Transverse colon (tissue), 4 donors: ENCODE data around the gene RAB38. TPM values are rescaled to one million over a fixed set of nuclear protein-coding genes. Genes with fewer than 3 reads are reported as not detected.

Experiments
- DNase-seq: peaks from one replicate; pipeline ENCODE4 v3.0.0-alpha.2; 2019
- H3K27ac ChIP-seq, 4 donors: fragments of 200-600 bp; sonication (generic); 2 replicates each; pipeline ENCODE4 v1.5.1; 2016 to 2018; ENCODE audit warnings: inconsistent platforms in 4 of 4
- H3K27me3 ChIP-seq: fragments of 200-600 bp; sonication (generic); 2 replicates; pipeline ENCODE4 v1.5.1; 2017; ENCODE audit warnings: inconsistent platforms
- H3K36me3 ChIP-seq, 4 donors: fragments of 200-600 bp; sonication (generic); 2 replicates each; pipeline ENCODE4 v1.5.1; 2017 to 2019; ENCODE audit warnings: inconsistent platforms in 4 of 4
- H3K4me1 ChIP-seq, 4 donors: fragments of 200-600 bp; sonication (generic); 2 replicates each; pipeline ENCODE4 v1.5.1; 2017 to 2020; ENCODE audit warnings: inconsistent platforms in 4 of 4
- H3K4me3 ChIP-seq, 4 donors: fragments of 200-600 bp; sonication (generic); 1 replicate in 1 of 4; 2 replicates in 3 of 4; pipeline versions ENCODE4 v1.5.1 to v1.6.1; 2017 to 2019; ENCODE audit warnings: inconsistent platforms in 4 of 4
- H3K9me3 ChIP-seq, 2 donors: fragments of 200-600 bp; sonication (generic); 2 replicates each; pipeline ENCODE4 v1.5.1; 2017 to 2019; ENCODE audit warnings: inconsistent platforms in 2 of 2
- EP300 ChIP-seq: sonication (generic); formaldehyde crosslinking; IDR thresholded peaks from one replicate; pipeline ENCODE4 v1.6.1; 2017; ENCODE audit warnings: antibody characterized with exemption, low read depth
- POLR2A ChIP-seq: fragments of 450-650 bp; IDR thresholded peaks from one replicate; pipeline ENCODE4 v1.6.1; 2016; ENCODE audit warnings: antibody characterized with exemption, mild to moderate bottlenecking, moderate library complexity
- POLR2AphosphoS5 ChIP-seq, 3 donors: sonication (generic); formaldehyde crosslinking; IDR thresholded peaks; one replicate each; pipeline ENCODE4 v1.6.1; 2016; ENCODE audit warnings: antibody characterized with exemption in 3 of 3
- WGBS, 2 donors: methylation state at CpG; one replicate each; pipeline ENCODE4 v1.1.5; 2018; ENCODE audit warnings: low coverage in 1 of 2; 5-methylcytosine and 5-hydroxymethylcytosine counted together
- in situ Hi-C, 4 donors: fragments of 200-750 bp; cut with MboI; loops; one replicate each; pipeline versions ENCODE4 v1.15.0 to v1.15.1; 2017; ENCODE audit warnings: low sequenced_read_pairs in 3 of 4, low pct_ligation_motif_present in 1 of 4, low pct_unique_long_range_greater_than_20kb in 1 of 4
- intact Hi-C: fragments of 100-400 bp; cut with DNase I; formaldehyde crosslinking; loops from one replicate; pipeline ENCODE4 v1.15.1; 2023; ENCODE audit warnings: low total_unique reads
- total RNA-seq, 4 donors: library from RNA; depleted of rRNA; stranded (reverse); fragments of >200 nt; gene quantifications; one replicate each; pipeline ENCODE4 v1.1.0, GENCODE V29; 2016
- TF ChIP-seq, protein P1 (sequence below), 5 experiments: fragments of 200-600 bp in 3 of 5; fragments of 450-650 bp in 2 of 5; sonication (generic) in 3 of 5; IDR thresholded peaks; 1 replicate in 2 of 5; 2 replicates in 3 of 5; pipeline ENCODE4 v1.5.1; 2016 to 2017; ENCODE audit warnings: antibody characterized with exemption in 5 of 5, inconsistent platforms in 3 of 5, mild to moderate bottlenecking in 2 of 5, moderate library complexity in 1 of 5

The RAB38 gene
- total RNA-seq, 4 donors from 2014 or later, result 0.80 to 3.7 (median 1.6) TPM; not detected in 1

DNA sequence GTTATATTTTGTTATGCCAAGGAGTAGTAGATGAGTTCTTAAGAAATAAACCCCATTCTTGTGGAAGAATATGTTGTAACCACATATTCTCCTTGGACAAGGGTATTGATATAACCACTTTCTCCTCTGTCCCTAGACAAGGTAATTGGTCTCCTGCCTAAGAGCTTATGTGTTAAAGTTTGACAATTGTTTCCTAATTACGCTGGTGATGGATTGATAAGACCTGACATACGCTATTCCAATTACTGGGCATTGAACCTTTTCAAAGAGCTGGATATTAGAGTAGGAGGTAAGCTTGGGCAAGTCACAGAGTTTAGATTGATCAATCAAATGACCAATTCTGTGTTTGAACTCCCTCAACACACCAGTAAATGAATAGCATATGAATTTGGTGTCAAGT is 88.9 kb downstream of the RAB38 start:
- Histone ChIP-seq H3K27ac (no peak overlapping the region), H3K4me1 (no peaks in the 10 kb centered on the region), H3K36me3 (no peaks in the 10 kb centered on the region), H3K27me3 (no peaks in the 10 kb centered on the region), H3K9me3 (no peaks in the 10 kb centered on the region), H3K4me3 (no peak overlapping the region)
- 72 to 88% methylated on average over 2 of the region's 2 CpGs for WGBS, 2 donors
- intact Hi-C loops (no loop called here), in situ Hi-C loops (no loop called here)
- TF ChIP-seq EP300 (no peak), POLR2A (no peak), POLR2AphosphoS5 (IDR thresholded peaks at IDR 0.05) (no peak)
- TF ChIP-seq, protein P1, sequence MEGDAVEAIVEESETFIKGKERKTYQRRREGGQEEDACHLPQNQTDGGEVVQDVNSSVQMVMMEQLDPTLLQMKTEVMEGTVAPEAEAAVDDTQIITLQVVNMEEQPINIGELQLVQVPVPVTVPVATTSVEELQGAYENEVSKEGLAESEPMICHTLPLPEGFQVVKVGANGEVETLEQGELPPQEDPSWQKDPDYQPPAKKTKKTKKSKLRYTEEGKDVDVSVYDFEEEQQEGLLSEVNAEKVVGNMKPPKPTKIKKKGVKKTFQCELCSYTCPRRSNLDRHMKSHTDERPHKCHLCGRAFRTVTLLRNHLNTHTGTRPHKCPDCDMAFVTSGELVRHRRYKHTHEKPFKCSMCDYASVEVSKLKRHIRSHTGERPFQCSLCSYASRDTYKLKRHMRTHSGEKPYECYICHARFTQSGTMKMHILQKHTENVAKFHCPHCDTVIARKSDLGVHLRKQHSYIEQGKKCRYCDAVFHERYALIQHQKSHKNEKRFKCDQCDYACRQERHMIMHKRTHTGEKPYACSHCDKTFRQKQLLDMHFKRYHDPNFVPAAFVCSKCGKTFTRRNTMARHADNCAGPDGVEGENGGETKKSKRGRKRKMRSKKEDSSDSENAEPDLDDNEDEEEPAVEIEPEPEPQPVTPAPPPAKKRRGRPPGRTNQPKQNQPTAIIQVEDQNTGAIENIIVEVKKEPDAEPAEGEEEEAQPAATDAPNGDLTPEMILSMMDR (IDR thresholded peaks at IDR 0.05), result no peak
- DNase-seq, result no peak

DNA sequence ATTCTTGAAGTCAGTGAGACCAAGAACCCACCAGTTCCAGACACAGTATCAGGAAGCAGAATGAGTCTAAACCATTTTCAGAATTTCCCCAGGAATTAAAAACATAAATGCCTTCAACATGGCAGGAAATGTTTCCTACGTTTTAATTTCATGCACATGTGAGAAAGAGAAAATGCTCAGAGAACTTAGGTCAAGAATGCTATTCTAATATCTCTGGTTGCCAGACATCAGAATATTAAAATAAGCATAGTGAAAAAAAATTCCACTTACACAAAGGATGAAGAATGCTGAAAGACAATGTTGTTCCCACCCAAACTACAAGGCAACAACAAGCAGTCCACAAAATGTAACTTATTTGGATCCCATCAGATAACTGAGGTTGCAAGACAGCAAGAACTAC is 104.8 kb downstream of the RAB38 start:
- Histone ChIP-seq H3K4me1 (no peaks in the 10 kb centered on the region), H3K27ac (no peak overlapping the region), H3K36me3 (no peaks in the 10 kb centered on the region), H3K27me3 (no peaks in the 10 kb centered on the region), H3K4me3 (no peak overlapping the region), H3K9me3 (no peaks in the 10 kb centered on the region)
- DNase-seq, result no peak
- WGBS, 2 donors, result 67 to 73% methylated on average over 1 of the region's 1 CpG
- TF ChIP-seq POLR2A (no peak), POLR2AphosphoS5 (IDR thresholded peaks at IDR 0.05) (no peak), EP300 (no peak)
- TF ChIP-seq, protein P1 (IDR thresholded peaks at IDR 0.05), result no peak
- intact Hi-C loops, result no loop called here
- in situ Hi-C loops, result no loop called here

DNA sequence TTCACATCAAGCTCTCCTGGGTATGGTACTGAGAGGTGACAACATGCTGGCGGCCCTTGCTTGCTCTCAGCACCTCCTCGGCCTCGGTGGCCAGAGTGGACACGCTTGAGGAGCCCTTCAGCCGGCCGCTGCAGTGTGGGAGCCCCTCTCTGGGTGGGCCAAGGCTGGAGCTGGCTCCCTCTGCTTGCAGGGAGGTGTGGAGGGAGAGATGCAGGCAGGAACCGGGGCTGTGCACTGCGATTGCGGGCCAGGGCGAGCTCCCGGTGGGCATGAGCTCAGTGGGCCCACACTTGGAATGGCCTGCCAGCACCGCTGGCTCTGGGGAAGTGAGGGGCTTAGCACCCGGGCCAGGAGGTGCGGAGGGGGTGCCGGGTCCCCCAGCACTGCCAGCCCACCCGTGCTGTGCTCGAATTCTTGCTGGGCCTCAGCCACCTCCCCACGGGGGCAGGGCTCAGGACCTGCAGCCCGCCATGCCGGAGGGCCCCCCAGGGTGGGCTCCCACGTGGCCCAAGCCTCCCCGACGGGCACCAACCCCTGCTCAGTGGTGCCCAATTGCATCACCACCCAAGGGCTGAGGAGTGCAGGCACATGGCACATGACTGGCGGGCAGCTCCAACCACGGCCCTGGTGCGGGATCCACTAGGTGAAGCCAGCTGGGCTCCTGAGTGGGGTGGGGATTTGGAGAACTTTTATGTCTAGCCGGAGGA is 106.2 kb downstream of the RAB38 start:
- in situ Hi-C loops, result no loop called here

DNA sequence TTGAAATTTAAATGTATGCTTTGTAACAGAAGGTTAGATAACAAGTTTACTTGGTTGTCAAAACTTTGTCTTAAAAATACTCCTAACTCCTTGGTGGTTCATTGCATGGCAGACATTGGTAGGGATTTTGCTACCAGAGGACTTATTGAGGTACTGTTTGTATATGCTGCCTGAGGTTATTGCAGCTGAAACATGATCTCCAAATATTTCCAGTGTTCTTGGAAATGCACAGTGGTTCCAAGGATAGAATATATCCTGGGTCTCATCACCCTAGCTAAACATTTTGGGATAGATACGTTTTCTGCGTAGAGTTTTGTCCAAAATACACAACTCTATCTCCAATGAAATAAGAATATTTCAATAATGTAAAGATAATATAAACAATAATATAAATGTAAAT is 109.2 kb downstream of the RAB38 start:
- no peak overlapping the region for H3K4me3 ChIP-seq
- intact Hi-C loops, result no loop called here
- no peaks in the 10 kb centered on the region for H3K4me1 ChIP-seq
- no peak overlapping the region for H3K27ac ChIP-seq
- in situ Hi-C loops, result no loop called here
- H3K27me3 ChIP-seq, result no peaks in the 10 kb centered on the region
- WGBS, 2 donors, result 68 to 80% methylated on average over 2 of the region's 2 CpGs
- no peaks in the 10 kb centered on the region for H3K36me3 ChIP-seq
- no peak for DNase-seq
- TF ChIP-seq POLR2AphosphoS5 (IDR thresholded peaks at IDR 0.05) (no peak), EP300 (no peak), POLR2A (no peak)
- TF ChIP-seq, protein P1 (IDR thresholded peaks at IDR 0.05), result no peak
- H3K9me3 ChIP-seq, result no peaks in the 10 kb centered on the region

More for the DNA sequence above, 106.2 kb downstream of the RAB38 start:
- intact Hi-C loops, result no loop called here
- no peak for DNase-seq
- WGBS, 2 donors, result 95% methylated on average over 22 of the region's 27 CpGs; no CpG with 5 or more reads in 1 of the 2 donors
- Histone ChIP-seq H3K36me3 (no peaks in the 10 kb centered on the region), H3K27me3 (no peaks in the 10 kb centered on the region), H3K9me3 (no peaks in the 10 kb centered on the region), H3K4me1 (no peaks in the 10 kb centered on the region), H3K4me3 (no peak overlapping the region), H3K27ac (no peak overlapping the region)
- TF ChIP-seq POLR2A, result no peak
- no peak for TF ChIP-seq POLR2AphosphoS5 (IDR thresholded peaks at IDR 0.05)
- TF ChIP-seq, protein P1 (IDR thresholded peaks at IDR 0.05), result no peak
- no peak for TF ChIP-seq EP300
